Osteocyte (in vitro differentiated cells): ENCODE results near the gene DMD. TPM values are rescaled to one million over a fixed set of nuclear protein-coding genes. Genes with fewer than 3 reads are reported as not detected.
"Not testable (repeated sequence)": the region's sequence is repeated elsewhere in the genome, so short reads cannot be mapped to it uniquely, and the experiment has no call there.

Experiments used
- DNase-seq: peaks from one replicate; pipeline ENCODE4 v3.0.0; 2021; ENCODE audit warnings: mixed read lengths; ENCODE audit not compliant: unreplicated experiment; ENCODE audit errors: extremely low spot score
- H3K27ac Mint-ChIP-seq: one replicate; pipeline ENCODE4 v1.8.0; 2021; ENCODE audit warnings: mild to moderate bottlenecking, mixed read lengths; ENCODE audit not compliant: unreplicated experiment
- H3K27me3 Mint-ChIP-seq: one replicate; pipeline ENCODE4 v1.8.0; 2021; ENCODE audit warnings: mixed read lengths; ENCODE audit not compliant: unreplicated experiment
- H3K36me3 Mint-ChIP-seq: one replicate; pipeline ENCODE4 v1.8.0; 2021; ENCODE audit warnings: mixed read lengths; ENCODE audit not compliant: unreplicated experiment
- H3K4me1 Mint-ChIP-seq: one replicate; pipeline ENCODE4 v1.8.0; 2021; ENCODE audit warnings: mixed read lengths; ENCODE audit not compliant: unreplicated experiment
- H3K4me3 Mint-ChIP-seq: one replicate; pipeline ENCODE4 v1.8.0; 2021; ENCODE audit warnings: mild to moderate bottlenecking, moderate library complexity, mixed read lengths; ENCODE audit not compliant: unreplicated experiment
- H3K9me3 Mint-ChIP-seq: one replicate; pipeline ENCODE4 v1.8.0; 2021; ENCODE audit warnings: mixed read lengths; ENCODE audit not compliant: unreplicated experiment
- CTCF ChIP-seq: fragments of 200-600 bp; sonication (generic); IDR thresholded peaks from 2 replicates; pipeline ENCODE4 v1.5.0; 2021; ENCODE audit warnings: antibody characterized with exemption, mild to moderate bottlenecking, moderate library complexity
- total RNA-seq: library from RNA; stranded (reverse); gene quantifications from 2 replicates; pipeline ENCODE4 v1.2.1, GENCODE V29; 2021

Gene DMD
- total RNA-seq, 1 donor from 2014 or later = 317 TPM

GRCh38 chrX:31487951-31488350, 1723.4 kb downstream of the DMD start:
- H3K27ac Mint-ChIP-seq = no peak overlapping the region
- H3K36me3 Mint-ChIP-seq = no peaks in the 10 kb centered on the region
- peaks cover 11% of the 10 kb centered on the region for H3K4me1 Mint-ChIP-seq
- peaks cover 14% of the 10 kb centered on the region for H3K9me3 Mint-ChIP-seq
- H3K4me3 Mint-ChIP-seq = no peak overlapping the region
- TF ChIP-seq CTCF = no peak
- no peaks in the 10 kb centered on the region for H3K27me3 Mint-ChIP-seq
- DNase-seq = no peak

- peak overlapping the region; percentile 78 for H3K27ac Mint-ChIP-seq
- no peak for DNase-seq
- TF ChIP-seq CTCF = no peak
- H3K4me3 Mint-ChIP-seq = no peak overlapping the region
- H3K27me3 Mint-ChIP-seq = no peaks in the 10 kb centered on the region
- no peaks in the 10 kb centered on the region for H3K36me3 Mint-ChIP-seq
- H3K9me3 Mint-ChIP-seq = peaks cover 16% of the 10 kb centered on the region
- H3K4me1 Mint-ChIP-seq = peaks cover 6% of the 10 kb centered on the region
Observed at GRCh38 chrX:31483336-31483735, 1728.0 kb downstream of the DMD start.

- peaks cover 23% of the 10 kb centered on the region for H3K9me3 Mint-ChIP-seq
- no peaks in the 10 kb centered on the region for H3K27me3 Mint-ChIP-seq
- peaks cover 5% of the 10 kb centered on the region for H3K36me3 Mint-ChIP-seq
- H3K4me3 Mint-ChIP-seq = no peak overlapping the region
- TF ChIP-seq CTCF = no peak
- DNase-seq = no peak
- no peak overlapping the region for H3K27ac Mint-ChIP-seq
- peaks cover 9% of the 10 kb centered on the region for H3K4me1 Mint-ChIP-seq
Observed at GRCh38 chrX:31480696-31481095, 1730.7 kb downstream of the DMD start.

- Mint-ChIP-seq H3K27me3 (no peaks in the 10 kb centered on the region), H3K36me3 (peaks cover 3% of the 10 kb centered on the region), H3K4me1 (no peaks in the 10 kb centered on the region), H3K9me3 (peaks cover 19% of the 10 kb centered on the region), H3K27ac (no peak overlapping the region), H3K4me3 (no peak overlapping the region)
- no peak for TF ChIP-seq CTCF
- DNase-seq = no peak
Observed at GRCh38 chrX:31471229-31471628, 1740.1 kb downstream of the DMD start.

- not testable (repeated sequence) for H3K36me3 Mint-ChIP-seq, H3K4me1 Mint-ChIP-seq, H3K27ac Mint-ChIP-seq, H3K4me3 Mint-ChIP-seq, DNase-seq, H3K27me3 Mint-ChIP-seq
- peaks cover 19% of the 10 kb centered on the region for H3K9me3 Mint-ChIP-seq
Observed at GRCh38 chrX:31470753-31471152, 1740.6 kb downstream of the DMD start.

GRCh38 chrX:31464306-31464915, 1746.9 kb downstream of the DMD start:
- Mint-ChIP-seq H3K27ac (no peak overlapping the region), H3K4me1 (peaks cover 2% of the 10 kb centered on the region), H3K9me3 (peaks cover 16% of the 10 kb centered on the region), H3K27me3 (no peaks in the 10 kb centered on the region), H3K4me3 (no peak overlapping the region), H3K36me3 (peaks cover 2% of the 10 kb centered on the region)
- TF ChIP-seq CTCF = no peak
- no peak for DNase-seq
